GM20000 (cell line): ENCODE measurements around the gene TNRC6B.
"Not testable (repeated sequence)": the region's sequence is repeated elsewhere in the genome, so short reads cannot be mapped to it uniquely, and the experiment has no call there.

Experiments used
- DNase-seq: peaks from one replicate; pipeline ENCODE4 v3.0.0; 2012; ENCODE audit warnings: low spot score
- CTCF ChIP-seq: IDR thresholded peaks from 2 replicates; pipeline ENCODE4 v1.5.1; 2012; ENCODE audit warnings: mild to moderate bottlenecking, control low read depth; ENCODE audit errors: extremely low read depth, missing control alignments

The TNRC6B gene

GRCh38 chr22:40367342-40367741, 189.6 kb downstream of the TNRC6B start:
- TF ChIP-seq CTCF = no peak
- no peak for DNase-seq

- TF ChIP-seq CTCF = no peak
- no peak for DNase-seq
Observed at GRCh38 chr22:40368016-40368415, 190.3 kb downstream of the TNRC6B start.

- no peak for DNase-seq
- TF ChIP-seq CTCF = no peak
Observed at GRCh38 chr22:40368836-40369235, 191.1 kb downstream of the TNRC6B start.

DNA sequence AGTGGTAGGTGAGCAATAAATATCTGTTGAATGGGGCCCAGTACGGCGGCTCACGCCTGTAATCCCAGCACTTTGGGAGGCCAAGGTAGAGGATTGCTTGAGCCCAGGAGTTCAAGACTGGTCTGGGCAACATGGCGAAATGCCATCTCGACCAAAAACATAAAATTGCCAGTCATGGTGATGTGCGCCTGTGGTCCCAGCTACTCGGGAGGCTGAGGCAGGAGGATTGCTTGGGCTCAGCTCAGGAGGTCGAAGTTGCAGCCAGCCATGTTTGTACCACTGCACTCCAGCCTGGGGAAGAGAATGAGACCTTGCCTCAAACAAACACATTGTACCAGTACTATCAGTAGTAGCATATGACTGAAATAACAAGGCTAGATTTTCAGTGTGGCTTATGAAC, 196.8 kb downstream of the TNRC6B start:
- no peak for DNase-seq

DNA sequence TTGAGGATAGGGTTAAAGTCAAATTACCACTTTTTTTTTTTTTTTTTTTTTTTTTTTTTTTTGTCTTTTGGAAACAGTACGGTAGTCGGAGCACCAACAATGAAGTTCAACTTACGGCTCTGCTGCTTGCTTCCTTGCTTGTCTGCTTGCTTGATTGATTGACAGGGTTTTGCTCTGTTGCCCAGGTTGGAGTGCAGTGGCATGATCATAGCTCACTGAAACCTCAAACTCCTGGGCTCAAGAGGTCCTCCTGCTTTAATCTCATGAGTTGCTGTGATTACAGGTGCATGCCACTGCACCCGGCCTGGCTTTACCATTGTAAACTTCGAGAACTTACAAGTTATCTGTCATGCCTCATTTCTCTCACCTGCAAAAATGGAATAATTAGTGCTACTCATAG, 198.4 kb downstream of the TNRC6B start:
- DNase-seq = no peak
- no peak for TF ChIP-seq CTCF

More for the DNA sequence above, 196.8 kb downstream of the TNRC6B start:
- TF ChIP-seq CTCF = no peak

- no peak for DNase-seq
- no peak for TF ChIP-seq CTCF
Observed at GRCh38 chr22:40377931-40378330, 200.2 kb downstream of the TNRC6B start.

DNA sequence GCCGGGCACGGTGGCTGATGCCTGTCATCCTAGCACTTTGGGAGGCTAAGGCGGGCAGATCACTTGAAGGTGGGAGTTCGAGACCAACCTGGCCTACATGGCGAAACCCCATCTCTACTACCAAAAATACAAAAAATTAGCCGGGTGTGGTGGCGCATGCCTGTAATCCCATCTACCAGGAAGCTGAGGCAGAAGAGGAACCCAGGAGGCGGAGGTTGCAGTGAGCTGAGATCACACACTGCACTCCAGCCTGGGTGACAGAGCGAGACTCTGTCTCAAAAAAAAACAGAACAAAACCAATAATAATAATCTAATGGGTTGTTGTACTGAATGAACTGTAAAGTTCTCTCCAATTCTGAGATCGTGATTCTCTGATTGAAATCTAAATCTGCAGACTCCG, 200.7 kb downstream of the TNRC6B start:
- not testable (repeated sequence) for DNase-seq

- no peak for TF ChIP-seq CTCF
- no peak for DNase-seq
Observed at GRCh38 chr22:40381461-40381860, 203.7 kb downstream of the TNRC6B start.
